ENCODE results near the gene YPEL5. TPM values are rescaled to one million over a fixed set of nuclear protein-coding genes. Genes with fewer than 3 reads are reported as not detected.

The YPEL5 gene
- polyA plus RNA-seq, 3 donors: 231 to 254 (median 235) TPM

GRCh38 chr2:30178618-30179434 lies 32.0 kb downstream of the YPEL5 start:
- no peak overlapping the region for H3K27ac Mint-ChIP-seq
- Histone ChIP-seq H2AFZ (ENCODE audit: insufficient read depth, low read depth, low read length, poor library complexity, severe bottlenecking) (no peak overlapping the region), H3K4me1 (ENCODE audit: control insufficient read depth in 1 of 2, insufficient read depth in 2 of 2, low read length in 2 of 2) (no peaks in the 10 kb centered on the region), H3K27ac (ENCODE audit: low read depth in 1 of 2, low read length in 2 of 2) (no peak overlapping the region), H3K4me3 (replicated peaks in 1 of 3; ENCODE audit: low read depth in 2 of 3, low read length in 3 of 3) (no peak overlapping the region), H3K9me3 (replicated peaks in 1 of 2; ENCODE audit: control insufficient read depth in 1 of 2, insufficient read depth in 1 of 2, low read length in 2 of 2) (no peaks in the 10 kb centered on the region), H3K27me3 (ENCODE audit: control insufficient read depth in 2 of 2, insufficient read depth in 2 of 2, low read length in 2 of 2) (no peaks in the 10 kb centered on the region), H3K79me2 (ENCODE audit: insufficient read depth, low read length) (no peaks in the 10 kb centered on the region), H3K4me2 (replicated peaks; ENCODE audit: extremely low read depth, low read length, poor library complexity, severe bottlenecking) (no peak overlapping the region), H3K36me3 (replicated peaks in 1 of 2; ENCODE audit: control insufficient read depth in 1 of 2, insufficient read depth in 2 of 2, low read length in 2 of 2) (no peaks in the 10 kb centered on the region), H3K9ac (ENCODE audit: insufficient read depth, low read length, poor library complexity, severe bottlenecking) (no peak overlapping the region), H4K20me1 (ENCODE audit: insufficient read depth, low read length) (no peaks in the 10 kb centered on the region)
- no peaks in the 10 kb centered on the region for H3K4me1 Mint-ChIP-seq
- no peaks in the 10 kb centered on the region for H3K36me3 Mint-ChIP-seq
- intact Hi-C loops (cut with micrococcal nuclease): no loop called here
- DNase-seq: no peak
- H3K27me3 Mint-ChIP-seq (ENCODE audit: low read depth in 3 of 3): peaks cover 0 to 8% (median 4%) of the 10 kb centered on the region in 3 donors
- peaks cover 0 to 2% (median 0%) of the 10 kb centered on the region in 7 donors for H3K9me3 Mint-ChIP-seq
- 92% methylated on average over 7 of the region's 11 CpGs for whole genome bisulfite sequencing (ENCODE audit: insufficient coverage)
- H3K4me3 Mint-ChIP-seq: no peak overlapping the region
- TF ChIP-seq CTCF (IDR thresholded peaks at IDR 0.05): no peak

- Histone ChIP-seq H3K4me1 (ENCODE audit: control insufficient read depth in 1 of 2, insufficient read depth in 2 of 2, low read length in 2 of 2) (no peaks in the 10 kb centered on the region), H3K4me3 (replicated peaks in 1 of 3; ENCODE audit: low read depth in 2 of 3, low read length in 3 of 3) (no peak overlapping the region), H3K79me2 (ENCODE audit: insufficient read depth, low read length) (no peaks in the 10 kb centered on the region), H2AFZ (ENCODE audit: insufficient read depth, low read depth, low read length, poor library complexity, severe bottlenecking) (no peak overlapping the region), H3K9ac (ENCODE audit: insufficient read depth, low read length, poor library complexity, severe bottlenecking) (no peak overlapping the region), H3K27ac (ENCODE audit: low read depth in 1 of 2, low read length in 2 of 2) (no peak overlapping the region), H3K36me3 (replicated peaks in 1 of 2; ENCODE audit: control insufficient read depth in 1 of 2, insufficient read depth in 2 of 2, low read length in 2 of 2) (no peaks in the 10 kb centered on the region), H3K4me2 (replicated peaks; ENCODE audit: extremely low read depth, low read length, poor library complexity, severe bottlenecking) (no peak overlapping the region), H3K9me3 (replicated peaks in 1 of 2; ENCODE audit: control insufficient read depth in 1 of 2, insufficient read depth in 1 of 2, low read length in 2 of 2) (no peaks in the 10 kb centered on the region), H3K27me3 (ENCODE audit: control insufficient read depth in 2 of 2, insufficient read depth in 2 of 2, low read length in 2 of 2) (no peaks in the 10 kb centered on the region), H4K20me1 (ENCODE audit: insufficient read depth, low read length) (no peaks in the 10 kb centered on the region)
- no peak overlapping the region for H3K27ac Mint-ChIP-seq
- WGBS (ENCODE audit: insufficient coverage): 67% methylated on average over 1 of the region's 2 CpGs
- intact Hi-C loops (cut with micrococcal nuclease): no loop called here
- H3K9me3 Mint-ChIP-seq: peaks cover 0 to 2% (median 0%) of the 10 kb centered on the region in 7 donors
- peaks cover 3% of the 10 kb centered on the region for H3K4me1 Mint-ChIP-seq
- no peak for DNase-seq
- no peak for TF ChIP-seq CTCF (IDR thresholded peaks at IDR 0.05)
- peaks cover 0 to 8% (median 4%) of the 10 kb centered on the region in 3 donors for H3K27me3 Mint-ChIP-seq (ENCODE audit: low read depth in 3 of 3)
- no peaks in the 10 kb centered on the region for H3K36me3 Mint-ChIP-seq
- H3K4me3 Mint-ChIP-seq: no peak overlapping the region
Observed at GRCh38 chr2:30179536-30179935, 32.7 kb downstream of the YPEL5 start.

Data from CD14-positive monocyte (primary cell).